DMS153 treated with DMSO at 0.1 percent for 48 hours (cell line): ENCODE results near the gene CDC14B.
"Not testable (repeated sequence)": the region's sequence is repeated elsewhere in the genome, so short reads cannot be mapped to it uniquely, and the experiment has no call there.

ENCODE experiments used
- DNase-seq: peaks from one replicate; lab custom pipeline; 2025; ENCODE audit not compliant: unreplicated experiment; lab: John Stamatoyannopoulos, UW

CDC14B gene

GRCh38 chr9:96587338-96588315 lies 32.0 kb downstream of the CDC14B start:
- DNase-seq, result no peak

GRCh38 chr9:96585426-96585825 lies 34.2 kb downstream of the CDC14B start:
- DNase-seq, result no peak

DNA sequence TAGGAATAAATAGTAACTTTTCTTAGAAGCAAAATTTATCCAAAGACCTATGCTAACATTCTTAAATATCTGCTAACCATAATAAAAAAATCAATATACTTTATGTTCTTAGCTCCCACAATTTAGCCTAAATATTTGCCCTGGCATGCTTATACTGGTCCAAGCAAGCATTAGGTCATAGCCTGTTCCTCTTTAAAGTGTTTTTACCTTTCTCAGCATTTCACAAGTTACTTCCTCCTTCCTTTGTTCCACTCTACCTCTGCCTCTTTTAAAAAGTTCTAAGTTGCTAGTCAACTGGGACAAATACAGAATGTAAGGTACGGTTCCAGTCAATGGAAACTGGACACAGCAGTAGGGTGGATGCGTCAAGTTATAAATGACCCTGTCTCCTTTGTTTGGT lies 37.4 kb downstream of the CDC14B start:
- not testable (repeated sequence) for DNase-seq

DNA sequence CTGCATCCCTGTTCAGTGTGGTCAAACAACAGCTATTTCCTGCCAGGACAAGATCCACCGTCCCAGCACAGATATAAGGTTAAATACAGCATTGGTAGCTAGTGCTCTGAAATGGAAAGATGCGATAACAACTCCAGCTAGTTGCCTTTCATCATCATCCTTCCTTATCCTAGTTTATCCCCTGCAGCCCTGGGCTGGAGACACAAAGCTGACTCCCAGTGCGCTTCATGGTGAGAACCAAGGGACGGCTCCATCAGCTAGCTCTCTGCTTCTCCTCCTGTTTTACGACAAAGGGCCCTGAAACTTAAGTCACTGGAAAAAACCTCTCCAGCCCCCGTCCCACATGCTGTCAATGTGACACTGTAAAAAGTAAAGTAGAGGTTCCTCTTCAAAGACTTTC lies 37.9 kb downstream of the CDC14B start:
- no peak for DNase-seq

DNA sequence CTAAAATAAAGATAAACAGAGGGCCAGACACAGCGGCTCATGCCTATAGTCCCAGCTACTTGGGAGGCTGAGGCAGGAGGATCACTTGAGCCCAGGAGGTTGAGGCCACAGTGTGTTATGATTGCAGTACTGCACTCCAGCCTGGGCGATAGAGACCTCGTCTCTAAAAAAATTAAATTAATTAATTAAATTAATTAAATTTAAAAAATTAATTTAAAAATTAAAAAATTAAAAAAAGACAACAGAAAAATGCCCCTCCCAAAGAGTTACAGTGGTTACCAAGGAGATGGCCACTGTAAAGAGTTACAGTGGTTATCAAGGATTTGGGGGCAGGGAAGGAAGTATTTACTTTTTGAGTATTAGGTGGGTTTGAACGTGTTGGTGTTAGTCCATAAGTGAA lies 38.3 kb downstream of the CDC14B start:
- no peak for DNase-seq

- DNase-seq, result no peak
Observed at GRCh38 chr9:96574931-96575351, 44.7 kb downstream of the CDC14B start.

GRCh38 chr9:96574455-96574854 lies 45.2 kb downstream of the CDC14B start:
- no peak for DNase-seq

DNA sequence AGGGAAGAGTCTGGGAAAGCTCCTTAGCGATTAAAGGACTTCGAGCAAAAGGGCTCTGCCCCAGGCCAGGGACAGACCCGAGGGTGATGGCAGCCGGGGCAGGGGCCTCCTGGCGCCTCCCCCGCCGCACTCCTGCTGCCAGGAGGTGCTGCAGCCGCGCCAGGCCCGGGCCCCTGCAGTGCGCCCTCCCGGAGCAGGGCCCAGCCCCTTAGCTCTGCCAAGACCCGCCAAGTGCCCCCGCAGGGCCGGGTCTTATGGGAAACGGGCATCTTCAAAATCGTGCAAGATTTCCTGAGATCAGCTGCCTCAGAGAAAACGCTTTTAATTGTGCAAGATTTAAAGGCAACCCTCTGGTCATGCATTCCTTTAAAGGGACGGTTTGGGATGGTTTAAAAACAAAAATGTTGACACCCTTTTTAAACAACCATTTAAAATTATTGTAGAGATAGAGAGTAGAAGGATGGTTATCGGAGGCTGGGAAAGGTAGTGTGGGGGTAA lies 52.4 kb downstream of the CDC14B start:
- no peak for DNase-seq

DNA sequence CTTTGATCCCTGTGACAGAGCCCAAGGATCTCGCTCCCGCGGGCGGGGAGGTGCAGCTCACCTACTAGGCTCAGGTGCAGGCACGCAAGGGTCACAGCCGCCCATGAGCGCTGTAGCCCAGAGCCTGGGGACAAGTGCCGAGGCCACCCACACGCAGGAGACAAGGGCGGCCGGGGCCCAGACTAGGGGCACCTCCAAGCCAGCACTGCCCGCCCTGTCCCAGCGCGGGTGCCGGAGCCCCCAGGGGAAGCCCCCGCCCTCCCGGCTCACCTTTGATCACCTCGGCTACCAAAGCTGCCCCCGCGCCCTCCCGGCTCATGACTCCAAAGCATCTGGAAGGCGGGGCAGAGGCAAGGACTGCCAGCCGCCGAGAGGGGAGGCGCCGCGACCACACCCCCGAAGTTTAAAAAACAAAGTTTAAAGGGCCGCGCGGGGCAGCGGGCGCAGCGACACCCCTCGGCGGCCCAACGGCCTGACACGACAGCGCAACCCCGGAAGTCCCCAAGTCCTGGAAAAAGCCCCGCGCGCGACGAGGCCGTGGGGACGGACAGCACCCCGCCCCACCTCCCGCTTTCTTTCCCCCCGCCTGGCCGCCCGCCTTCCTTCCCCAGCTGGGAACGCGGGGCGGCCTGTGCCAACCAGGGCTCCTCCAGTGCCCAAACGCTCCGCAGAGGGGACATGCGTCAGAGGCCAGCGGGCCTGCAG lies 53.0 kb downstream of the CDC14B start:
- DNase-seq, result no peak

DNA sequence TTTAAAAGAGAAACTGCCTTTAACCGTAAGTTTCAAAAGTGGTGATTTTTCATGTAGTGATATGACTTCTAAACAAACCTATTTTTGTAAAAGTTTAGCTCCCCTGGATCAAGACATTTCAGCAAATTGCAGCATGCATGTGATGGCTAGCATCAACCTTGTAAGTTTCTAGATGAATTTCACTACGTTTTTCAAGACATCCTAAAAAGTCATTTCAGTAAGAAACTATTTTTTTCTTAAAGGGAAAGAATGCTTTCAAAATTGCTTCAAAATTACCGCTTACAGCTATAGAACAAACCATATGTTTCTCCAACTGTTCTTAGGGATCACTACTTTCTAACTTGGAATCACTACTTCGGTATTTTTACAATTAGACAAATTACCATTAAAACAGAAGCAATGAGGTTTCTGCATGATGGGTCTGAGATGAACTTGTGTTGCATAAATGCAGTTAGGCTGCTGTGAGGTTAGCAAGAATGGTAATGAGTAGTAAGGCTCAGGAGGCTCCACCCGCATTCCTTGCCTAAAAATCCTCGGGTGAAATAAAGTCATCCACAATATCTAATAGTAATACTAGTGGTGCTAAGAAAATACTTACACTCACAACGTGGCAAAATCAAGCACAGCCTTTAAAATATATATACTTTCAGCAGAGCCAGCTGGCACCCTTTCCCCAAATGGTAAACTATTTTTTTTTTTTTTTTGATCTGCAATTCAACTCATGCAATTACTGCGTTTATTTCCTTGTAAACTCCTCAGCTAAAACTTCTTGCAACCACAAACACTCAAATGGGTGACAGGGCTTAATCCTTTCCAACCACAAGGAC lies 53.8 kb downstream of the CDC14B start:
- DNase-seq, result no peak

- no peak for DNase-seq
Observed at GRCh38 chr9:96564217-96564616, 55.4 kb downstream of the CDC14B start.

DNA sequence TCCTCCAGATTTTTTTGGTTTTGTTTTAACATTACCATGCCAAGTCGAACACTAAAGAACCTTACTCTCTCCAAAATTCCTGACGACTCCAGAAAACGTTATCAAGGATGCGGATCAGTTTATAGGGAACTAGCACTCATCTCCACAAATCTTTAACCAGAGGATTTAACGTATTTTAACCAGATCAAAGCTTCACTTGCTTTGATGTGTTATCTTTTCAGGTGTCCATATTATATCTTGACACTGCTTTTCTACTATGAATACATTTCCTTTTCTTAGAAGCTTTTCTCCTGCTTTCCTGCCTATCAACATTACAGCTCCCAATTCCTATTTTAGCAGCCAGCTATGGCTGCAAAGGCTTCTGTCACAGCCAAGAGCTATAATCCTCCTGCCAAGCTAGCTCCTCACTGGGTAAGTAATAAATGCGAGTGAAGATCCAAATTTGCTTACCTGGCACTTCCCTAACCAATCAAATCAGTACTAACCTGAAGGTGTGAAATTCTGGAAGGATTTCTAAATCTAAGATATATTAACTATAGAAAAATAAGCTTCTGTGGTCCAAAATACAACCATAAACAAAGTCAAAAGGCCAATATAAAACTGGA lies 60.2 kb downstream of the CDC14B start:
- DNase-seq, result no peak

GRCh38 chr9:96557921-96558320 lies 61.7 kb downstream of the CDC14B start:
- no peak for DNase-seq

DNA sequence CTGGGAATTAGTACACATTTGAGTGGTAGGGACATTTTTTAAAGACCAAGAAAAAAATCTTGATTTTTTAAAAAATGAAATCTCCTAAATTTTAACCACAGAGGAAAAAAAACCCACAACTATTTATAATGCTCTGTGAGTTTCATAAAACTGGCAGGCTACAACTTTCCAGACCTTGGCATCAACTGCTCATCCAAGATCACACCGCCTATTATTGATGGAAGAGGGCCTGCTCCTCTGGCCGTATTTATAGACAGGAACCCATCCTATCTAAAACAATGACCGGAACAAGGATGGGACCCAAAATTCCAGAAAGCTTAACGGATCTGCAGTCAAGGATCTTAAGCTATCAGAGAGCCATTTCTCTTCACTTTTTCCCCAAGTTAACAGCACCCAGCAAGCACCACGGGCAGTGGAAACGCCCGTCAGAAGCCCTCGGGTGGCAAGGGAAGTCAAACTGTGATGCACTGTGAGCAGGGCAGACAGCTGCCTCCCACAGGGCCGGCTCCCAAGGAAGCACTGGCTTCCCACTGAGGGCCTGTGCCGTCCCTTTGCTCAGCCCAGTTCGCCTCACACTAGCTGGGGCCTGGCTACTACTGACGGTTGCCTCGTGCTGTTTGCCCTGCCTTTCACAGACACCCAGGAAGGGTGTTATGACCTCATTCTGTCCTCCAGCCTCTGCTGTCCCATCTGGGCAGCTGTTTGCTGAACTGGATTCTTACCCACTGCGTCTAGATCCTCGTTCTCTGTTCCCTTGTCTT lies 62.8 kb downstream of the CDC14B start:
- DNase-seq, result no peak

- no peak for DNase-seq
Observed at GRCh38 chr9:96555567-96556386, 63.9 kb downstream of the CDC14B start.

- DNase-seq, result no peak
Observed at GRCh38 chr9:96554801-96555566, 64.7 kb downstream of the CDC14B start.

DNA sequence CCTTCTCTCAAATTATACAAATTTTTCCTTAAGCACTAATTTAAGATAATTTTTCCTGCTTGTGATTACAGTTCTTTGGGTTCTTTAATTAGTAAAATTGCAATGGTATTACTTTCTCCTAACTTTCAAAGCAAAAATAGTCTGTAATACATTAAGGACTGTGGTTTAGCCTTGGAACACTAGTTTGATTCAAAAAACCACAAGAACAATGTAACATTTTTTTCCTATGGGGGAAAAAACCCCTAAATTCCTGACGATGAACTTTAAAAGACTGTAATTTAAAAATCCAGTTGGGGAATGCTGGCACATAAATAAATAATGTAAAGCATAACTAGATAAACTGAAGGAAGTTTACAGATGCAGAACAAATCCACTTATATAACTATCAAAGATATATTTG lies 65.3 kb downstream of the CDC14B start:
- no peak for DNase-seq

GRCh38 chr9:96553070-96553469 lies 66.6 kb downstream of the CDC14B start:
- DNase-seq, result no peak
